ENCODE results near the gene MLST8.

MLST8 gene

DNA sequence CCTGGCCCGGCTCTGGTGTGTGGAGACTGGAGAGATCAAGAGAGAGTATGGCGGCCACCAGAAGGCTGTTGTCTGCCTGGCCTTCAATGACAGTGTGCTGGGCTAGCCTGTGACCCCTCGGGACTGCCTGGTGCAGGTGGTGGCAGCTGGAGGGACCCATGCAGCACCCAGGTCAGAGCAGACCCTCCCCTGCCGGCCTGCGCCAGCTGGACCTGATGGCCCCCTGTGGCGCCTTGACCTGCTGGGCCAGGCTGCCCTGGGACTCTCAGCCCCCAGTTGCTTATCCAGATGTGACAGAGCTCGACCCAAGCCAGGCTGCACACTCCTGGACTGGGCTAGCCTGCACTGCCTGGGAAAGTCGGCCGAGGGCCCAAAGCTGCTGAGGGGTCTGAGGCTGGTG lies 3.5 kb downstream of the MLST8 start:
- CTCF ChIA-PET: interaction anchor here (1.5 kb wide), 1 partner anchor 14 kb away, joined by 6 read pairs; no protein-coding TSS in a partner anchor
- POLR2A ChIA-PET: interaction anchor here (0.5 kb wide), 1 partner anchor 36 kb away, joined by 3 read pairs; no protein-coding TSS in a partner anchor
- DNase-seq (ENCODE audit: extremely low spot score): no peak
- TF ChIP-seq, protein P1, sequence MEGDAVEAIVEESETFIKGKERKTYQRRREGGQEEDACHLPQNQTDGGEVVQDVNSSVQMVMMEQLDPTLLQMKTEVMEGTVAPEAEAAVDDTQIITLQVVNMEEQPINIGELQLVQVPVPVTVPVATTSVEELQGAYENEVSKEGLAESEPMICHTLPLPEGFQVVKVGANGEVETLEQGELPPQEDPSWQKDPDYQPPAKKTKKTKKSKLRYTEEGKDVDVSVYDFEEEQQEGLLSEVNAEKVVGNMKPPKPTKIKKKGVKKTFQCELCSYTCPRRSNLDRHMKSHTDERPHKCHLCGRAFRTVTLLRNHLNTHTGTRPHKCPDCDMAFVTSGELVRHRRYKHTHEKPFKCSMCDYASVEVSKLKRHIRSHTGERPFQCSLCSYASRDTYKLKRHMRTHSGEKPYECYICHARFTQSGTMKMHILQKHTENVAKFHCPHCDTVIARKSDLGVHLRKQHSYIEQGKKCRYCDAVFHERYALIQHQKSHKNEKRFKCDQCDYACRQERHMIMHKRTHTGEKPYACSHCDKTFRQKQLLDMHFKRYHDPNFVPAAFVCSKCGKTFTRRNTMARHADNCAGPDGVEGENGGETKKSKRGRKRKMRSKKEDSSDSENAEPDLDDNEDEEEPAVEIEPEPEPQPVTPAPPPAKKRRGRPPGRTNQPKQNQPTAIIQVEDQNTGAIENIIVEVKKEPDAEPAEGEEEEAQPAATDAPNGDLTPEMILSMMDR (IDR thresholded peaks at IDR 0.05; ENCODE audit: control extremely low read depth, extremely low read depth, low read depth, missing control alignments): no peak

DNA sequence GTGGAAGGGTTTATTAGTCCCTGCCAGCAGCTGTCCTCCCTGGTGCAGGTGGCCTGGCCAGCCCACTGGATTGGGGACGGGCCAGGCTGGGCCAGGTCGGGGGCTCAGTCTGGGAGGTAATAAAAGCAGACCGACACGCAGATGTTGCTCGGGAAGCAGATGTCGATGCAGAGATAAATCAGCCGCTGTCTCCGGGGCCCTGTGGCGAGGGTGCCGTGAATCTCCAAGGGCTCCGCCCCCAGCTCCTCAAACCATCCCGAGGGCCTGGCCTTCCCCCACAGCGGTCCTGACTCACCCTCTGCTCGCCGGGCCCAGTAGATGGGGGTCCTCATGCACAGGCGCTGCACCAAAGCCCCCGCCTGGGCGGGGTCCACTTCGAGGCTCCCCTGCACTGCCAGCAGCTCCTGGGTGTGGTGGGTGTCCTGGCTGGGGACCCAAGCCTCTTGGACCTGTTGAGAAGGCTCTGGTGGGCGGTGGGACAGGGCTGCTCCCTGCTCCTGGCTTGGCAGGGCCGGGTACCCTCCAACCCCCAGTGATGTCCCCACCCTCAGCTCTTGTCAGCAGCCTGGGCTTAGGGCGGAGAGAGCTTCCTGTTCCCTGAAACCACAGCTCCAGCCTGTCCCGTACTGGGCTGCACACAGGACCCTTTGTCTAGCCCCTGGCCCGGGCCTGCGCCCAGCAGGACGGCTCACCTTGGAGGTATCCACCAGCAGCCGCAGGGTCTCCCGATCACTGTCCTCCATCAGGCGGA lies 4.2 kb downstream of the MLST8 start:
- no peak for DNase-seq (ENCODE audit: extremely low spot score)
- ChIA-PET POLR2A (interaction anchor here (0.5 kb wide), 1 partner anchor 37 kb away, joined by 3 read pairs; no protein-coding TSS in a partner anchor), CTCF (interaction anchor here (1.5 kb wide), 1 partner anchor 15 kb away, joined by 6 read pairs; no protein-coding TSS in a partner anchor)
- TF ChIP-seq, protein P1 (IDR thresholded peaks at IDR 0.05; ENCODE audit: control extremely low read depth, extremely low read depth, low read depth, missing control alignments): no peak

DNA sequence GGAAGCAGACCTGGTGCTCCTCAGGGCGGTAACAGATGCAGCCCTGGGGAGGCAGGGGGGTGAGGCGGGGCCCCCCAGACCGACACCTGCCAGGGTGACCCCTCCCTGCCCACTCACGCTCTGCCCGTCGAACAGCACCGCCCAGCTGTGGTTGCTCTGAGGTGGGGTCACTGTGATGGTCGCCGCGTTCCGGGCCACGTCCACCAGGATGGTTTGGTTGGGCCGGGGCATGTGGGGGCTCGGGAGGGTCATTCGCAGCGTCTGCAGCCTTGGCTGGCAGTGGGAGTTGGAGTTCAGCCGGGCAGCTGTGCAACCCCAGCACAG lies 4.7 kb downstream of the MLST8 start:
- POLR2A ChIA-PET: no interaction called here
- CTCF ChIA-PET: no interaction called here
- DNase-seq (ENCODE audit: extremely low spot score): no peak
- TF ChIP-seq, protein P1 (IDR thresholded peaks at IDR 0.05; ENCODE audit: control extremely low read depth, extremely low read depth, low read depth, missing control alignments): no peak

- POLR2A ChIA-PET: no interaction called here
- DNase-seq (ENCODE audit: extremely low spot score): no peak
- TF ChIP-seq, protein P1 (IDR thresholded peaks at IDR 0.05; ENCODE audit: control extremely low read depth, extremely low read depth, low read depth, missing control alignments): no peak
- CTCF ChIA-PET: interaction anchor here (1.4 kb wide), 1 partner anchor 56 kb away, joined by 4 read pairs; the partner anchor contains the start of gene TRAF7
These were observed 5.4 kb downstream of the MLST8 start, which contains the start of gene BRICD5 for GRCh38 chr16:2210386-2211365. BRICD5 (minus strand) TSS chr16:2210863; CDS start chr16:2210833, 30 bp downstream.

DNA sequence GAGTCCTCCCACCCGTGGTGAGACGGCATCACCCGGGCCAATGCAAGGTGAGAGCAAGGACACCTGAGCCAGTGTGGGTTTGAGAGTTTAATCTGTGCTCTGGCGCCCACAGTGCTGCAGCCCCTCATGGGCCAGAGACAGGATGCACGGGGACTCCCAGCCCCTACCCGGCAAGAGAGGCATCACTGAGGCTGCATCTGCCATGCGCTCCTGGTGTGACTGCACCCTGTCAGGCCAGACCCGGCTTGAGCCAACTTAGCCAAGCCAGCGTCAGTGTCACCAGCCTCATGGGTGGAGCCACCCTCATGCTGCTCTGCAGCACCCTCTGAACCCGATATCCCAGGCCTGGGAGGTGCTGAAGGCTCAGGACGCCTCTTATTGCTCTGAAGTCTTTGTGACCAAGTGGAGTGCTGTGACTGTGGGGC lies 6.7 kb downstream of the MLST8 start:
- POLR2A ChIA-PET: no interaction called here
- no peak for DNase-seq (ENCODE audit: extremely low spot score)
- TF ChIP-seq, protein P1 (IDR thresholded peaks at IDR 0.05; ENCODE audit: control extremely low read depth, extremely low read depth, low read depth, missing control alignments): no peak
- CTCF ChIA-PET: interaction anchor here (1.3 to 1.4 kb wide), 2 partner anchors 17 to 57 kb away, joined by 3 to 4 read pairs; partner anchors contain the start of gene TRAF7
